GM19240 (cell line): ENCODE data around the gene ALG3.

Experiments
- DNase-seq: peaks from one replicate; pipeline ENCODE4 v3.0.0; 2011; ENCODE audit warnings: low spot score; ENCODE audit not compliant: insufficient read length

The ALG3 gene

GRCh38 chr3:184196536-184196935 lies 52.2 kb downstream of the ALG3 start:
- DNase-seq: no peak

- no peak for DNase-seq
Measured at GRCh38 chr3:184193991-184194539, 54.7 kb downstream of the ALG3 start.

GRCh38 chr3:184192889-184193288 lies 55.9 kb downstream of the ALG3 start:
- DNase-seq: no peak
